NB4 (cell line): ENCODE data around the gene ZGRF1.

ENCODE experiments used
- DNase-seq: peaks from one replicate; pipeline ENCODE4 v3.0.0; 2010; ENCODE audit warnings: low read depth
- H3K4me3 ChIP-seq: one replicate; pipeline ENCODE4 v1.5.1; 2011; ENCODE audit warnings: mild to moderate bottlenecking, low read depth, low read length, moderate library complexity
- MYC ChIP-seq: IDR thresholded peaks from 2 replicates; pipeline ENCODE4 v1.6.1; 2011; ENCODE audit warnings: low read depth, low read length
- POLR2A ChIP-seq: IDR thresholded peaks from 2 replicates; pipeline ENCODE4 v1.6.1; 2011; ENCODE audit warnings: mild to moderate bottlenecking; ENCODE audit not compliant: insufficient read length; ENCODE audit errors: extremely low read depth
- TF ChIP-seq, protein P1 (sequence below): IDR thresholded peaks from 2 replicates; pipeline ENCODE4 v1.6.1; 2011; ENCODE audit warnings: low read depth, low read length
- TF ChIP-seq, protein P2 (sequence below): IDR thresholded peaks from one replicate; pipeline ENCODE4 v1.5.1; 2012; ENCODE audit warnings: low read depth, low read length

ZGRF1 gene

GRCh38 chr4:112540695-112541094, 96.0 kb downstream of the ZGRF1 start:
- TF ChIP-seq MYC = no peak
- no peak for TF ChIP-seq POLR2A
- TF ChIP-seq, protein P1, sequence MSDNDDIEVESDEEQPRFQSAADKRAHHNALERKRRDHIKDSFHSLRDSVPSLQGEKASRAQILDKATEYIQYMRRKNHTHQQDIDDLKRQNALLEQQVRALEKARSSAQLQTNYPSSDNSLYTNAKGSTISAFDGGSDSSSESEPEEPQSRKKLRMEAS = no peak
- TF ChIP-seq, protein P2, sequence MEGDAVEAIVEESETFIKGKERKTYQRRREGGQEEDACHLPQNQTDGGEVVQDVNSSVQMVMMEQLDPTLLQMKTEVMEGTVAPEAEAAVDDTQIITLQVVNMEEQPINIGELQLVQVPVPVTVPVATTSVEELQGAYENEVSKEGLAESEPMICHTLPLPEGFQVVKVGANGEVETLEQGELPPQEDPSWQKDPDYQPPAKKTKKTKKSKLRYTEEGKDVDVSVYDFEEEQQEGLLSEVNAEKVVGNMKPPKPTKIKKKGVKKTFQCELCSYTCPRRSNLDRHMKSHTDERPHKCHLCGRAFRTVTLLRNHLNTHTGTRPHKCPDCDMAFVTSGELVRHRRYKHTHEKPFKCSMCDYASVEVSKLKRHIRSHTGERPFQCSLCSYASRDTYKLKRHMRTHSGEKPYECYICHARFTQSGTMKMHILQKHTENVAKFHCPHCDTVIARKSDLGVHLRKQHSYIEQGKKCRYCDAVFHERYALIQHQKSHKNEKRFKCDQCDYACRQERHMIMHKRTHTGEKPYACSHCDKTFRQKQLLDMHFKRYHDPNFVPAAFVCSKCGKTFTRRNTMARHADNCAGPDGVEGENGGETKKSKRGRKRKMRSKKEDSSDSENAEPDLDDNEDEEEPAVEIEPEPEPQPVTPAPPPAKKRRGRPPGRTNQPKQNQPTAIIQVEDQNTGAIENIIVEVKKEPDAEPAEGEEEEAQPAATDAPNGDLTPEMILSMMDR = no peak
- no peak for DNase-seq
- no peak overlapping the region for H3K4me3 ChIP-seq

- TF ChIP-seq, protein P1 = no peak
- TF ChIP-seq, protein P2 = no peak
- no peak for DNase-seq
Measured at GRCh38 chr4:112536123-112536522, 100.6 kb downstream of the ZGRF1 start.

DNA sequence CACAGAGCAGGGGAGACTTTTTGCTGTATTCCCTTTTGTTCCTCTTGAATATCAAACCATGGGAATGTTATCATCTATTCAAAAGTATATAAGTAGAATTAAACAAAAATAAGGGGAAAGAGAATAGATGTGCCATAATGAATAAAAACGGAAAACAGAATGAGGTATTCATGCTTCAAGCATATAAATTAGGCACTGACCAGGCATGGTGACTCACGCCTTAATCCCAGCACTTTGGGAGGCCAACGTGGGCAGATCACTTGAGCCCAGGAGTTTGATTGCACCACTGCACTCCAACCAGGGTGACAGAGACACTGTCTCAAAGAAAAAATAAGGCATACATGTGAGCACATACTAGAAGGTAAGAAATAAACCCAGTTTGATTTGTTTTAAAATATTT, 104.4 kb downstream of the ZGRF1 start:
- TF ChIP-seq MYC (no peak), POLR2A (no peak)
- TF ChIP-seq, protein P1 = no peak
- TF ChIP-seq, protein P2 = no peak
- H3K4me3 ChIP-seq = no peak overlapping the region
- DNase-seq = peak; percentile 37

More at GRCh38 chr4:112536123-112536522, 100.6 kb downstream of the ZGRF1 start:
- H3K4me3 ChIP-seq = no peak overlapping the region

GRCh38 chr4:112531146-112531545, 105.6 kb downstream of the ZGRF1 start:
- TF ChIP-seq, protein P2 = no peak
- no peak for TF ChIP-seq POLR2A
- TF ChIP-seq, protein P1 = no peak
- no peak for TF ChIP-seq MYC
- H3K4me3 ChIP-seq = no peak overlapping the region
- DNase-seq = no peak

- TF ChIP-seq MYC = no peak
- TF ChIP-seq, protein P1 = no peak
- no peak for TF ChIP-seq POLR2A
- TF ChIP-seq, protein P2 = no peak
- DNase-seq = no peak
- no peak overlapping the region for H3K4me3 ChIP-seq
Measured at GRCh38 chr4:112526061-112526460, 110.6 kb downstream of the ZGRF1 start.
